CD1c-positive myeloid dendritic cell (primary cell): ENCODE results near the gene GALNT10.

Experiments used
- DNase-seq: peaks from one replicate; pipeline ENCODE4 v3.0.0-alpha.2; 2016; ENCODE audit errors: extremely low spot score

Gene GALNT10

DNA sequence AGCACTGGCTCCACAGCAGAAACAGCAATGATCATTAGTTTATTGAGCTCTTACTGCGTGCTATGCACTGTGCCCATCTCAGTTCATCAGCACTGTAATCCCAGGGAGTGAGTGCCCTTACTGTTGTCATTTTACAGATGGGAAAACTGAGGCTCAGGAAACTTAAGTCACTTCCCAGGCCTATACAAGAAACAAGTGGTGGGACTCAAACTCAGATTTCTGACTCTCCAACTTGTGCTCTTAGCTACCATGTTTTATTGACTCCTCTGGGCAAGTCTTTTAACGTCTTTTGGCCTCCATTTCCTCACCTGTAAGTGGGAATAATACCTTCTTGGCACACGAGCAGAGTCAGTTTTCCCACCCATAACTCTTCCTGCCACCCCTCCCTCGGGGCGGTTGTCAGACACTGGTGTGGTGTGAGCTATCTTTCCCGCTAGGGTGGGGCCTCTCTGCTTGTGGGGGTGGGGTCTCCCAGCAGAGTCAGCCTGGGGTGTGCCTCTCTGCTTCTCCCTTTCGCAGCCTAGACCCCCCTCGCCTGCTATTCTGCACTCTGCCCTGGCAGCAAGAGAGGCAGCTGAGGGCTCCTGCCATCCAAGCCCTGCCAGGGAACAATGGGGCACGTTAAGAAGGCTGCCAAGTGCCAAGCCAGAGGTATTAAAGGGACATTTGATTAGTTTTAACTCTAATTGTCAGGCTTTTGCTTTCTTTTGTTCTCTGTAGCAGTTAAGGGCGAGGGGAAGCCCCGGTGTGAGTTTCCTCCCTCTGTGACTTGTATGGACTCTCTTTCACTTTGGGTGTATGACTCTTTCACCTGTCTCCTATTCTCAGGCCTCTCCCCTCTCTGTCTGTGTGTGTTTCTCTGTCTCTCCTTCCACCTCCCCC, 12.1 kb downstream of the GALNT10 start:
- DNase-seq: no peak

DNA sequence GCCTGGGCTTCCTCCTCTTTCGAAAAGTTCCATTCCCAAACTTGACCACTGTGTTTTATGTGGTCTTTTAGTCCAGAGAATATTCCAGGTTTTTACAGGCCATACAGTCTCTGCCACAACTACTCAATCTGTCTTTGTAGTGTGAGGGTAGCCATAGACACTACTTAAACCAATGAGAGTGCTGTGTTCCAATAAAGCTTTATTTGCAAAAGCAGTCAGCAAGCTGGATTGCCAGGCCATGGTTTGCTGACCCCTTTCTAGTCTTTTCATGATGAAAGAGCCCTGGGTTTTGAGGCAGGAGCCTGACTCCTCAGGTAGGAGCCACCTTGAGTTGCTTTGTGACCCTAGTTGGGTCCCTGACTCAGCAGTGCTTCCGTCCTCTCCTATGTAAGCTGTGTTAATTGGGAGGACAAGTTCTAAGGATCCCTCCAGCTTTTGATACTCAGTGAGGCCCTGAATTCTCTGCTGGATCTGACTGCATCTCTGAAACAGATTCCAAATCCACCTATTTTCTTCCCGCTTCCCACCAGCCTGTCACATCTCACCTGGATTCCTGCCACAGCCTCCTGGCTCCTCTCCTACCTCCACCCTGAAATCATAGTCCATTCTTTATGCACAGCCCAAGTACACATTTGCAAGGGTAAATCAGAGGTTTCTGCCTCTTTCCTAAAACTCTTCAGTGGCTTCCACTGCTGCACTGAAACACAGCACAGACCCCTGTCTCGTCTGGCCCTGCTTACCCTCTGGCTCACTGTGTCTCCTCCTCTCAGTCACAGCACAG, 13.5 kb downstream of the GALNT10 start:
- no peak for DNase-seq

DNA sequence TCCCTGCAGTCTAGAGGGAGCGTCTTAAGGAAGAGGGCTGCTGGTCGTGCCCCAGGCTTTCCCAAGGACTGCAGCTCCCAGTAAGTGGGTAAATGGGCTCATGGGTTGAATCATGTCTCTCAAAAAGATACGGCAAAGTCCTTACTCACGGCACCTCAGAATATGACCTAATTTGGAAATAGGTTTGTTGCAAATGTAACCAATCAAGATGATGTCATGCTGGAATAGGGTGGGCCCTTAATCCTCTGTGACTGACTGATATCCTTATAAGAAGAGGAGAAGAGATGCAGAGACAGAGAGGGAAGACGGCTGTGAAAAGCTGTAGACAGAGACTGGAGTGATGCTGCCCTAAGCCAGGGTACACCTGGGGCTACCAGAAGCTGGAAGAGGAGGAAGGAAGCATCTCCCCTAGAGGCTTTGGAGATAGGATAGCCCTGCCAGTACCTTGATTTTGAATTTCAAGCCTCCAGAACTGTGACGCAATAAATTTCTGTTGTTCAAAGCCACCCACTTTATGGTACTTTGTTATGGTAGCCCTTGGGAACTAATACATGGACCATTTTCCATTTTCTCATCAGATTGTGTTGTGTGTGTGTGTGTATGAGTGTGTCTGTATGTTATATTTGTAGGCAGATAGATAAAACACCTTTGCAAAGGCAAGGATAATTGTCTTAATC, 15.0 kb downstream of the GALNT10 start:
- DNase-seq: no peak

DNA sequence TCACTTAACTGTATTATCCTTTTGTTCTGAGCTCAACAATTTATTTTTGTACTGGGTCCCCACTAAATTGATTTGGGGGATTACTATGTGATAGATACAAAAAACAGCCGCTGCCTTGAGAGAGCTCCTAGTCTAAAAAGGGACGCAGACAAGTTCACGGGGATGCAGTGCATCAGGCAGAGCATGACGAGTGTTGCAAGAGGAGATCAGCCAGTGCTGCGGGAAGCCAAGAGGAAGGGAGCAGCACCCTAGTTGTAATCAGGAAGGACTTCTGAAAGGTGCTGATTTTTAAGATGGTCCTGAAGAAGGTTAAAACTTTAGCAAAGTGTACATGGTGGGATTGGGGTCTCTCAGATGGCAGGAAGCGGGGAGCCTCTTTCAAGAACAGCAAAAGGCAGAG, 15.8 kb downstream of the GALNT10 start:
- DNase-seq: no peak

DNA sequence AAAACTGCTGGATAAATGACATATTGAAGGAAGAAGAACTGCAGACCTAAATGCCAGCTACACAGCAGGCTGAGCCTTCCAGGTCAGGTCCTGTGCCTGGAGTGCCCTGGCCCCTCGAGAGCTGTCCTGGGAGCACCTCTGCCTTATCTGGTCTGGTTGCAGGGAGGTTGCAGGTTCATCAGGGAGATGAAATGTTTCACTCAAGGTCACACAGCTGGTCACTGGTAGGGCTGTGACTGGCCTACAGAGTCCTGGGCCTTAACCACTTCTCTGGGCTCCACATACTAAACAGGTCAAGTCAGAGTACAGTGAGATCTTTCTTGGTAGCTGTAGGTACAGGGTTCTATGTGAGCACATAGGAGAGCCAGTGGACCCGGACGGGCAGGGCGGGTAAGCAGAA, 16.7 kb downstream of the GALNT10 start:
- DNase-seq: no peak

DNA sequence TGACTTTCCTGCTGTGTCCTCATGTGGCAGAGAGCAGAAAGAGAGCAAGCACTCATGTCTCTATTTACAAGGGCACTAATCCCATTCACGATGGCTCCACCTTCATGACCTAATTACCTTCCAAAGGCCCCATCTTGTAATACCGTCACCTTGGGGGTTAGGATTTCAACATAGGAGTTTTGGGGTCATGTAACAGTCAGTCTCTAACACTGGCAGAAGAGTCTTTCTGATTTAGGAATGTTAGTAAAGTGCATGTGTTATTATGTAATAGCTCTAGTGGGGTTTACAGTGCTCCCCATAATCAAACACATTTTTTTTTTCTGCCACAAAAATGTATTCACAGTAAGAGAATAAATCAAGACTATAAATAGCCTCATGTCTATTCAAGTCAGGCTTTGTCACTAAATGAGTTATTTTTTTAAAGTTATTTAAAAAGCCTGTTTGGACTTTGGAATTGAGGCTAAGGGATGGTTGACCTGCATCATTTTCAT, 19.1 kb downstream of the GALNT10 start:
- no peak for DNase-seq

DNA sequence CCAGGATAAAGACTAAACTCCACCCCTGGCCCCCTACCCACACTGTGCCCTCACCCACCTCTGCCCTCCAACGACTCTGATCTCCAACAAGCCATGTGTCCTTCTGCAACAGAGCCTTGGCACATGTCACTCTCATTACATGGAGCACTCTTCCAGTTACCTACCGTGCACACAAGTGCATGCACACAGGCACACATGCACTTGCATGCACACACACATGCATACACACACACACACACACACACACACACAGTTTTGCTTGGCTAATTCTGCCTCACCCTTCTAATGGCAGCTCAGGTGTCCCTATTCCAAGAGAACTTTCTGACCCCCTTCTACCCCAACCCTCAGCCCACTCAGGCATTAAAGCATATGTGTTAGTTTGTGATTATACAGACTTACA, 19.6 kb downstream of the GALNT10 start:
- no peak for DNase-seq

DNA sequence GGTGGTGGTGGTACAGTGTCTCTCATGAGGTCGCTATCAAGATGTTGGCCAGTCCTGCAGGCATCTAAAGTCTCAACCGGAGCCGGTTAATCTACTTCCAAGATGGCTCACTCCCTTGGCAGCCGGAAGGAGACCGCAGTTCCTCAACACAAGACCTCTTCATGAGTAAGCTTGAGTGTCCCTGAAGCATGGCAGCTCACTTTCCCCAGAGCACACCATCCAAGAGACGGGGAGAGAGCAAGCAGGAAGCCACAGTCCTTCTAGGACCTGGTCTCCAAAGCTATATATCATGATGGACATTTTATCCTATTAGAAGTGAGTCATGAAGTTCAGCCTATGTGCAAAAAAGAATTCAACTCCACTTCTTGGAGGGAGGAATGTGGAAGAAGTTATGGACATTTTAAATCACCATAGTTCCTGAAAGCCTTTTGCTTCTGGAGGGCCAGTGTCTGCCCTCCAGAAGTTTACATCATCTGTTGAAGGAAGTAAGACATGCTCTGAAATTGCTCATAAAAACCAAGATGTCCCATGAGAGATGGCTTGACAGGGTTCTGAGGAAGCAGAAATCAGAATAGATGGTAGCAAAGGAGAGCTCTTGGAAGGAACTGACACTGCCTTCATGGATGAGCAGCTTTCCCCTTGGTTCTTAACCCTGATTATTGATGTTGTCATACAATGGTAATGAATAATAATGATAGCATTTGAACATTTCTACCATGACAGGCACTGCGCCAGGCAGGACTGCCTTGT, 21.3 kb downstream of the GALNT10 start:
- no peak for DNase-seq

DNA sequence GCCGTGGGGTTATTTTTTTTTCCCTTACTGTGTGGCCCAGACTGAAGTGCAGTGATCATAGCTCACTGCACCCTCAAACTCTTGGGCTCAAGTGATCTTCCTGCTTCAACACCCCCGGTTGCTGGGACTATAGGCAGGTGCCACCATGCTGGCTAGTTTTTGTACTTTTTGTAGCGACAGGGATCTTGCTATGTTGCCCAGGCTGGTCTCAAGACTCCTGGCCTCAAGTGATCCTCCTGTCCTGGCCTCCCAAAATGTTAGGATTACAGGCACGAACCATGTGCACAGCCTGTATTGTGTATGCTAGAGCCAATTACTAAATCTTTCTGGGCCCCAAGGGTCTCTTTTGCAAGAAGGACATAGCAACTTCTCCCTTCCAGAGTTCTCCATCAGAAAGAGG, 23.1 kb downstream of the GALNT10 start:
- no peak for DNase-seq

DNA sequence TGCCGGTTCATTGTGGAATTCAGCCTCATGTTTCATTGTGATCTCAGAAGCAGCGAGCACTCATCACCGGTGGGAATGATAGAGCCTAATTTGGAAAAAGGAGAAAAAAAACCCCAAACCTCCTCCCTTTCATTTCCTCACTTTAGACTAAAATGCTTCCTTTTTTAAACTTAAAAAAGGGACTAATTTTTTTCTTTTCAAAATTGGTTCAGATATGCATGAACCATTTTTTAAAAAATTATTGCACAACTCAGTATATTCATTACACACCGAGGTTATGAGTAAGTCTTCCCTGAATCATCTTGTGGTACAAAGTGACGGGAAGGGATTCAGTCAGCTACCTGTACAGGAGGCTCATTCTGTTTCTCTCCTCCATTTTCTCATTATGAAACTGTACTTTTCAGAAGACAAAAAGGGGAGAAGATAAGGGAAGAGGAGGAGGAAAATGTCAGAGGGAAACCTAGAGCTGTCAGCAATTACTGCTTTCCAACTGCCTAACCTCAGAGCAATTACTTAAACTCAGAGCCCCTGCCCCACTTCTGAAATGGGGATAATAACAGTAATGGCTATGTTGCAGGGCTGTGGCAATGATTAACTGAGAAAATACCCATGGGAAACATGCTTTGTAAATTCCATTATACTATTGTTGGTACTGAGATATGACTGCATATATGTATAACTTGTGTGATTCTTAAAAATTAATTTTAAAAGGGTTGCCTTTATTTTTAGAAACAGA, 24.0 kb downstream of the GALNT10 start:
- DNase-seq: peak; percentile 16

DNA sequence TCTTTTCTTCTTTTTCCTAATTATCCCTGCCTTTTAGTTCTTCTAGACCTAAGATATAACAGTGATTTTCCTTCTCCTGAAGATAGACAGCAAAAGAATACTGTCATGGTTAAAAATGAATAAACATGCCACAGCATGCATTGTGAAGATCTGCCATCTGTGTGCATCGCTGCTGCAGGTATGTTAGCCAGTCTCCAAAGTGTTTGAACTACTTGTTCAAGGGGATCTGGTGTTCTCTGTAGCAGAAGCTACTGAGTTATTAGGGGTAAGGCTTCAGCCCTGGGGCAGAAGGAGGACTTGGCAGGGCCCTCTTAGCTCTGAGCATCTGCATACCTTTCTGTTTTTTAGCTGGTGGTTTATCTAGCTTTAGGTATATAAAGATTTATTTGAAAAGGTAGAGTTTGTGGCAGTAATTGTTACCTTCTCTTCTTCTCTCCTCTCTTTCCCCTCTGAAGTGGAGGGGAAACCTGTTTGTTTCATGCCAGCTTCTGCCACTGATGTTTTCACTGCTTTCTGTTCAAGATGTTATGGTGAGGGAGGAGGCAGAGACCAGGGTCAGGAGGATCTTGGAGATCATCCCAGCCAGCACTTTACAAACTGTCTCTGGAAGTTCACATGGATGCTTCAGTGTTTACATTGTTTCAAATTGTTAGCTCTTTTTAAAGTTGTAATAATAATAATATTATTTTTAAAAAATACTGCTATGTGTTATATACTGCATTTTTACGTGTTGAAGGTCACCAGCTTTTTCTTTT, 25.2 kb downstream of the GALNT10 start:
- no peak for DNase-seq

DNA sequence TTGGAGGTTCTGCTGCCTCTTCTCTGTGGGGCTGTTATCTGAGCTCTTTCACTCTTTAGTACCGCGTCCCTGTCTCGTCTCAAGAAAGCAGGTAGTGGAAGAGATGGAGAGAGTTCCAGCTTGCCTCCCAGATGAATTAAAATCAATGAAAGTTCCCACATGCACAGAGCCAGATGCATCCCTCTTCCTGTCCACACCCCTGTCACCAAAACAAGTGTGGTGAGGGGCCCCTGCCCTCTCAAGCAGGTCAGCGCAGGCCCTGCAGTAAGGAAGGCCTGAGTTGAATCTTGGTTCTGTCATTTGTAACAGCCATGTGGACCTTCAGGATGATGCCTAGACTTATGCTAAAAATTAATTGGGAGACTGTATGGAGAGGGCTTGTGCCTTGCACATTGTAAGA, 26.9 kb downstream of the GALNT10 start:
- no peak for DNase-seq

DNA sequence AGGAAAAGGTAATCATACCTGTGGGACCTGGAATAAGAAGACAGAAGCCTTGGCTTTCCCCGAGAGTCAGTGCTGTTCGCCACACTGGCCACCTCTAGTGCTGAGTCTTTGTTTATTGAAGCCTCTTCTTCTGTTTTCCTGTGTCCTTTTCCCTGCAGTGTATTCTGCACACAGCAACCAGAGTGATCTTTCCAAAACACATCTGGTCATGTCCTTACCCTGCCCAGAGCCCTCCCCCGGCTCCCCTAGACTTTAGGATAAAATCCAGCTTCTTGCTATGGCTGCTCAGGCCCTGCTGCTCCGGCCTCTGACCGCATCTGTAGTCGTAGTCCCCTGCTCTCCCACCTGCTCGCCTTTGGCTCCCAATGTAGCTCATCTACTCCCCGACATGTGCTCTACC, 28.3 kb downstream of the GALNT10 start:
- no peak for DNase-seq

DNA sequence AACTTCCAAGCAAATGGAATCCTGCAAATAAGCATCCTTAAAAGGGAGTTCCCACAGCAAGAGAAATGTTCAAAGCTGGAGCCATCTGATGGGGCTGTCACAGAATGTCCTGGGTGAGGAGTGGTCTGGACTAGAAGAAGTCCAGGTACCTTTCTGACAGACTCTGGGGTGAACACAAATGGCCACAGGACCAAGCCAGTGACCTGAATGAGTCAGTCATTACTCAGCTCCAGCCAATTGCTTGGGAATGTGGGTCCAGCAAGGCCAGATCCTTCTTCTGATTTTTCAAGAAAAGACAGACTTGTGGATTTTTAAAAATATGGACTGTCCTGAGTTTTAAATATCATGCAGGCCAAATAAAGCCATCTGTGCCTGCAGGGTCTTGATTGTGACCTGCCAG, 30.1 kb downstream of the GALNT10 start:
- no peak for DNase-seq

DNA sequence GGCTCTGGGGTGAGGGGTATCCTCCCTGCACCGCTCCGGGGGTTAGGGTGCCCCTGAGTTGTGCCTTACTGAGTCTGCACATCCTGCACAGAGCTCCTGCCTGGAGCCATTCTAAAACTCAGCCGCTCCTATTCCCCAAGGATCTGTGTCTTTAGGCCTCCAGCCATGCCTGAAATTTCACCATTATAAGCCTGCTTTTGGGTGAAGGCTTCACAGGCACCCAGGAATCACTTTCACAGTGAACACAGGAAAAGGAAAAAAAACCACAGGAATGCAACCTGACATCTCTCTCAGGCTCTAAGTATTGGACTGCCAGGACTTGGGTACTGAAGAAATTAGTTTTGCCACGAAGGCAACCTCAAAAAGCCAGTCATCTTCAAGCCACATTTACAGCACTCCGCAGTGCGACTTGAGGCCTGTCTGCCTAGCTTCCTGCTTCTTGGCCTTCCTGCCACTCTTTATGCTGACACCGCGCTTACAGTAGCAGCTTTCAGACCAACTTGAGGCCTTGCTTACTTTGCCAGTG, 30.9 kb downstream of the GALNT10 start:
- peak; percentile 19 for DNase-seq

DNA sequence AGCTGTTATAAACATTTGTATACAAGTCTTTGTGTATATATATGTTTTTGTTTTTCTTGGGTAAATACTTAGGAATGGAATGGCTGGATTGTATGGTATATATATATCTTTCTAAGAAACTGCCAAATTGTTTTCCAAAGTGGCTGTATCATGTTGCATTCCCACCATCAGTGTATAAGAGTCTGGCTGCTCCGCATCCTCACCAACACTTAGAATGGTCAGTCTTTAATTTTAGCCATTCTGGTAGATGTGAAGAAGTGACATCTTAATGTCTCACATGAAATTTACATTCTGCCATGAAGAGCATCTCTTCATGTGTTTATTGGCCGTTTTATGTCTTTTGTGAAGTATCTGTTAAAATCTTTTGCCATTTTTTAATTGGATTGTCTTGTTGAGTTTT, 31.9 kb downstream of the GALNT10 start:
- DNase-seq: no peak

DNA sequence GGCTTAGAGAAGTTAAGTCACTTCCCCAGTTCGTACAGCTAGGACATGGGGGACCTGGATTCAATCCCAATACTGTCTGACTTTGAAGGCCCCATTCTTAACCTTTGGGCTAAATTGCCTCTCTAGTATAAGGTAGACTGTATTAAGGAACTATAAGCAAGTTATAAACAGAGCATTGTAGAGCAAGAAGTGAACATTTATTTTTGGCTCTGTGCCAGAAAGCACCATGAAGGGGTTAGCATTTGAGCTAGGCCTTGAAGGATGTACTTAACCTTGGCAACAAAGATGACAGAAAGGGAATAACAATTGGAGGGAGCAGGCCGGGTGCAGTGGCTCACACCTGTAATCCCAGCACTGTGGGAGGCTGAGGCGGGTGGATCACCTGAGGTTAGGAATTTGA, 32.8 kb downstream of the GALNT10 start:
- no peak for DNase-seq

DNA sequence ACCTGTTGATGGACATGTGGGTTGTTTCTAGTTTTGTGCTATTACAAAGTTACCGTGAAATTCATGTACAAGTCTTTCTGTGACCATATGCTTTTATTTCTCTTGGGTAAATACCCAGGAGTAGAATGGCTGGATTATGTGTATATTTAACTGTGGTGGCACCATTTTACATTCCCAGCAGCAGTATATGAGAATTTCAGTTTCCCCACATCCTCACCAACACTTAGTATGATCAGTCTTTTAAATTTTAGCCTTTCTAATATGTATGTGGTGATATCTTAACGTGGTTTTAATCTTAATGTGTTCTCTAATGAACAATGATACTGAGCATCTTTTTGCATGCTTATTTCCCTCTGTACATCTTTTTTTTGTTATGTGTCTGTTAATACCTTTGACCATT, 36.6 kb downstream of the GALNT10 start:
- DNase-seq: no peak

DNA sequence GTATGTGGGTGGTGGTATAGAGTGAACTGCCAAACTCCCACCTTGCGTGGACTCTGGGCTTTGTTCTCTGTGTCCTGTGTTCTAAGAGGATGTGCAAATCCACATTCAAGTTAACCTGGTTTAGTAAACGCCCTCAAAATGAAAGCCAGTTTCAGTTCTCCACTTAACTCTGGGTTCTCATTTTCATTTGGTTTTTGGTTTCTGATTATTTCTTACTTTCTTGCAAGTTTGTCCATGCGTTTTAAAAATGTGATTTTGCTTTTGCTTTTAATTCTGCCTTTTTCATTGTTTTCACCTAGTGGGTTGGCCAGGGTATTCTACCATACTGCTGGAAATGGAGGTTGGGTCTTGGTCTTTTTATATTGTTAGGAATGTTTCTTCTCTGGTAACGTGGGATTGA, 38.2 kb downstream of the GALNT10 start:
- DNase-seq: peak; percentile 29

DNA sequence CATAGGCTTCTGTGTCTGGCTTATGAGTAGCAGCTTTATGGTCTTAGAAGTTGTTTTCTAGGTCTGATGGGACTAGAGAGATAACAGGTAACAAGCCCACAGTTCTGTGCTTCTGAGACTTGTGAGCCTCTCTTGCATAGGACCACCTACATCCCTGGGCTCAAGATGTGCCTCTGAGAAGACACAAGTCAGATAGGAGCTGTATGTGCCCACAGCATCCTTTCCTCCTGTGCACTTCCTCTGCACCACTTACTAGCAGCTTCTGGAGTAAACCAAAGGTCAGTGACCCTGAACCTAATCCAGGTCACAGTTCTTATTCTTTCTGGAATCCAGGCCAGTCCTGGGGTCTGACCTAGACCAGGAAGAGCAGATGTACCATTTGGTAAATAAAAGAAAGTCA, 40.0 kb downstream of the GALNT10 start:
- no peak for DNase-seq
